PFSK-1 (cell line): Measurements from ENCODE around the gene DCC.

ENCODE experiments used
- FOXP2 ChIP-seq: optimal IDR thresholded peaks from 2 replicates; pipeline ENCODE3; 2011; ENCODE audit warnings: borderline replicate concordance, control low read depth, inconsistent platforms; ENCODE audit not compliant: insufficient read depth; ENCODE audit errors: extremely low read length, extremely low read depth
- POLR2AphosphoS5 ChIP-seq: IDR thresholded peaks from 2 replicates; pipeline ENCODE4 v1.6.1; 2012; ENCODE audit warnings: low read depth, mild to moderate bottlenecking, control low read depth, low read length, moderate library complexity
- REST ChIP-seq, 2 experiments: IDR thresholded peaks; 2 replicates each; pipeline versions ENCODE4 v1.6.1 to v1.8.0; 2011 to 2012; ENCODE audit warnings: low read depth in 2 of 2, low read length in 2 of 2, control low read depth in 1 of 2, inconsistent platforms in 1 of 2, mild to moderate bottlenecking in 1 of 2, moderate library complexity in 1 of 2; ENCODE audit not compliant: insufficient read depth in 1 of 2
- SIN3A ChIP-seq: IDR thresholded peaks from 2 replicates; pipeline ENCODE4 v1.6.1; 2012; ENCODE audit warnings: mild to moderate bottlenecking, low read length, moderate library complexity, borderline replicate concordance; ENCODE audit not compliant: insufficient read depth
- TAF1 ChIP-seq: IDR thresholded peaks from 2 replicates; pipeline ENCODE4 v1.6.1; 2012; ENCODE audit warnings: low read length, control low read depth, borderline replicate concordance; ENCODE audit not compliant: insufficient read depth

DCC gene

GRCh38 chr18:52617931-52618330 lies 277.9 kb downstream of the DCC start:
- TF ChIP-seq SIN3A (no peak), FOXP2 (no peak), REST (IDR thresholded peaks at IDR 0.05; ENCODE audit: insufficient read depth in 1 of 2, low read depth in 2 of 2, low read length in 2 of 2) (no peak), POLR2AphosphoS5 (no peak), TAF1 (no peak)

- TF ChIP-seq SIN3A: no peak
- TF ChIP-seq FOXP2: no peak
- no peak for TF ChIP-seq TAF1
- no peak for TF ChIP-seq POLR2AphosphoS5
- no peak for TF ChIP-seq REST (IDR thresholded peaks at IDR 0.05; ENCODE audit: insufficient read depth in 1 of 2, low read depth in 2 of 2, low read length in 2 of 2)
These were observed 281.0 kb downstream of the DCC start for GRCh38 chr18:52620926-52621439.

- TF ChIP-seq FOXP2: no peak
- no peak for TF ChIP-seq REST (IDR thresholded peaks at IDR 0.05; ENCODE audit: insufficient read depth in 1 of 2, low read depth in 2 of 2, low read length in 2 of 2)
- no peak for TF ChIP-seq POLR2AphosphoS5
- no peak for TF ChIP-seq SIN3A
- no peak for TF ChIP-seq TAF1
These were observed 284.7 kb downstream of the DCC start for GRCh38 chr18:52624702-52625101.

- no peak for TF ChIP-seq FOXP2
- TF ChIP-seq REST (IDR thresholded peaks at IDR 0.05; ENCODE audit: insufficient read depth in 1 of 2, low read depth in 2 of 2, low read length in 2 of 2): no peak
- TF ChIP-seq SIN3A: no peak
- no peak for TF ChIP-seq POLR2AphosphoS5
- TF ChIP-seq TAF1: no peak
These were observed 296.5 kb downstream of the DCC start for GRCh38 chr18:52636536-52636935.

- TF ChIP-seq TAF1 (no peak), SIN3A (no peak), POLR2AphosphoS5 (no peak), REST (IDR thresholded peaks at IDR 0.05; ENCODE audit: insufficient read depth in 1 of 2, low read depth in 2 of 2, low read length in 2 of 2) (no peak), FOXP2 (no peak)
These were observed 308.2 kb downstream of the DCC start for GRCh38 chr18:52648201-52648600.
